Measurements from ENCODE around the gene RTN4R.
A peak's percentile ranks its signal among the peaks of the same experiment; 100 is the strongest.
"Not testable (repeated sequence)": the region's sequence is repeated elsewhere in the genome, so short reads cannot be mapped to it uniquely, and the experiment has no call there.

RTN4R gene

DNA sequence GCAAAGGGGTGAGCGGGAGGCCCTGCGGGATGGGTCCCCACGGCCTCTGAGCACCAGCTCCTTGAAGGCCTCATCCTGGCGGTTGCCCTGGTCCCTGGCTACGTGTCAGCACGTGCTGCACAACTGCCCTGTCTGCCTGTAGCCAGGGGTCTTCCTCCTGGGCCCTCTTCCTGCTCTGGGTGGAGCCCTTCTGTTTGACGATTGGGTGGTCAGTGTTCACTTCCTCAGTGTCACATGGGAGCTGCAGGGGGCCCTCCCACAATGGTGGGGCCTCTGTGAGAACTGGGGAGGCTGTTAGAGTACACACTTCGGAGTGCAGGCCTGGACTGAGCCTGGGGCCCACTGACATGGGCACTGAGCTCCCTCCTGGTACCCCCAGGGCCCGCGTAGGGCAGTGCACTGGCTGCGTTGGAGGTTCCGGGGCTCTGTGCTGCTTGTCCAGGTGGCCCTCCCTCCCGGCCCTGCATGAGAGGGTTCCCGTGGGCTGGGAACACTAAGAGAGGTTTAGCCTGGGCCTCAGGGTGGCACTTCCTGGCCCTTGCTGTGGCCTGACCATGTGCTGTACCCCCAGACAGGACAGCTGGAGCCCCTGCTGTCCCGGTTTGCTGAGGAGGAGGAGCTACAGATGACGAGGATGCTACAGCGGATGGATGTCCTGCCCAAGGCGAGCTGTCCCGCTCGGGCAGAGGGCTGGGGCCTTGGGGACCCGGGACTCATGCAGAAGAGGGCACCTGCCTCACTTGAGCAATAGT, 38.0 kb upstream of the RTN4R start:
- DNase-seq (ENCODE audit: low read depth in 2 of 2): no peak

DNA sequence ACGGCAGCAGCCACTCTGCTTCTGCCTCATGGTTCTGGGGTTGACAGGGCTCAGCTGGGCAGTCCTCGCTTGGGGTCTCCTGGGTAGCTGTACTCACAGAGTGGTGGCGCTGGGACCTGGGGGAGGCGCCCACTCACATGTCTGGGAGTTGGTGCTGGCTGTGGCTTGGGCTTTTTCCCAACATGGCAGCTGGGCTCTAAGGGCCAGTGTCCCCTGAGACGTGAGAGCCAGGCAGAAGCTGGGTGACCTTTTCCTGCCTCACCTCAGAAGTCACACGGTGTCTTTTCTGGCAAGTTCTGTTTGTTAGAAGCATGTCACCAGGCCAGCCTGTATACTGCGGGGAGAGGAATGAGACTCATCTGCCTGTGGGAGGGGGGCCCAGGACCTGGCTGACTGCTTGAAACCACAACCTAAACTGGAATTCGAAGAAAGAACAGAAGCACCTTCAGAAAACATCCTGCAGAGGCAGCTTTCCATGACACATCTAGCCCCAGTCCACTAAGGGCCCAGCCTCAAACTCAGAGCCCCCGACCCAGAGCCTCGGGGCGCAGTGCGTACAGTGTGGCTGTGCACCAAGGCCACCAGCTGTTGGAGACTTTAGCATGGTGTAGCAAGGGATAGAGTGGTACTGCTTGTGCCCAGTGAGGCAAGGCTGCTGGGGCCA, 37.2 kb upstream of the RTN4R start:
- not testable (repeated sequence) for DNase-seq (ENCODE audit: low read depth in 2 of 2)

DNA sequence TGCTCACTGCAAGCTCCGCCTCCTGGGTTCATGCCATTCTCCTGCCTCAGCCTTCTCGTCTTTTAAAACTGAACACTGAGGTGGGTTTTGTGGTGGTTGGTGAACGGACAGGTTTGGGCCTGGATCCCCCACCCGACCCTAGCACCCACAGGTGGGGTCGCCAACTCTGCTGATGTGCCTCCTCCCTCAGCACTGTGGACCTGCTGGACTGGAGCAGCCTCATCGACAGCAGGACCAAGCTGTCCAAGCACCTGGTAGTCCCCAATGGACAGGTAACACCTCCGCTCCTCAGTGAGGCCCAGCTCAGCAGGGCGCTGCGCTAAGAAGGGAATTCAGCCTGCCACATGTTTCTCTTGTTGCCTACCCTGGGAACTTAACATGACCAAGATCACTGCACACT, 36.5 kb upstream of the RTN4R start:
- no peak for DNase-seq (ENCODE audit: low read depth in 2 of 2)

DNA sequence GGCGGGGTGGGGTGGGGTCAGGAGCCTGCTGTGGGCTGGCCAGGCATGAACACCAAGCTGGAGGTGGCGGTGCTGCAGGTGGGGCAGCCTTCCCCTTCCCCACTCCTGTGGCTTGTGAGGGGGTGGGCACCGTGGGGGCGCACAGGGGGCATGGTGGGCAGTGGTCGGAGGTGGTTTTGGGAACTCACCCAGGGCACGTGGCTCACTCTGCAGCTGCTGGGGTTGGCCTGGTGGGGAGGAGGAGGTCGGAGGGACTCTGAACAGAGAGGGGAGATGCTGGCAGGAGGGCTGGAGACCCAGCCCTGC, 35.1 kb upstream of the RTN4R start:
- not testable (repeated sequence) for DNase-seq (ENCODE audit: low read depth in 2 of 2)

- no peak for DNase-seq (ENCODE audit: low read depth in 2 of 2)
These were observed 34.5 kb upstream of the RTN4R start for GRCh38 chr22:20302438-20303228.

GRCh38 chr22:20299746-20300136, 31.6 kb upstream of the RTN4R start:
- no peak for DNase-seq (ENCODE audit: low read depth in 2 of 2)

GRCh38 chr22:20298803-20299745, 31.0 kb upstream of the RTN4R start:
- peak; percentile 80 to 86 for DNase-seq (ENCODE audit: low read depth in 2 of 2)

GRCh38 chr22:20298110-20298802, 30.1 kb upstream of the RTN4R start:
- DNase-seq (ENCODE audit: low read depth in 2 of 2): no peak

DNA sequence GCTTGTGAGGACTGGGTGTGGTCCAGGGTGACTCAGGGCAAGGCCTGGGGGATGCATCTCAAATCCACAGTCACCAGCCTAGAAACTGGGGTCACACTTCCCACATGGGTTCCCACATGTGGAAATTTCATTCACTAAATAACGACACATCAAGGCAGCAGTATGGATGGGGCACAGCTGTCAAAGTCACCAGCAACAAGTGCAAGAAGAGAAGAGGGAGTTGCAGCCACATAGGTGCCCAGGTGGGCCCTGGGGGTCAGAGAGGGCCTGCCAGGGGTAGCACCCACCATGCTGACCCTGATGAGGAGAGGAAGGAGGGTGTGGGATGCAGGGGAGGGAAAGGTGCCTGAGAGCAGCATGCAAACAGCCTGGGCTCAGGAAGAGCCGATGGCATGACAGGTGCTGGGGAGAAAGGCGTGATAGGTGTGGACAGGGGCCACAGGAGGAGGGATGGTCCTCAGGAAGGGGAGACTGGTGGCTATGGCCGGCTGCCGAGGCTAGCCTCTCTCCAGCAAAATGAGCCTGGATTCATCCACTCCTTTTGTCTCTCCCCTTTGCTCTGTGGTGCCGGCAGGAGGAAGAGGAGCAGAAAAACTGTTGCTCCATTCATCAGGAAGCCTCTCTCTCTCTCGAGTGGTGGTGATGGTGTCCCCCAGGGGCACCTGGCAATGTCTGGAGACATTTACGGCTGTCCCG, 29.4 kb upstream of the RTN4R start:
- DNase-seq (ENCODE audit: low read depth in 2 of 2): no peak

DNA sequence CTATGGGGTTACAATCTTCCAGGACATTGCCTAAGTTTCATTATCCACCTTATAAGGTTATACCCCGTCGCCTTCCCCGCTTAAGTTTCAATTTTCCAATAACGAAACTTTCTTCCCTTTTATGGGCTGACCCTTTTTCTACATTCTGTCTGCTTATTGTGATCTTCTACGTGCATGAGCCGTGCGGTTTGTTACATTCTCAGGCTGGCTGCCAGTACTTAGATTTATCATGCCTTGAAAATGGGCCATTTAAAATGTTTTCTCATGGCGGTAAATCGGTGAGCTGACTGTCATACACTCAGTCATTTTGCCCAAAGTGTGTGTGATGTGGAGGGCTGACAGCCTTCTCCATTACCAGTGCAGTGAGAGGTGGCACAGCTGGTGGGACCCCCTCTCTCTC, 28.5 kb upstream of the RTN4R start:
- DNase-seq (ENCODE audit: low read depth in 2 of 2): no peak

- DNase-seq (ENCODE audit: low read depth in 2 of 2): no peak
These were observed 27.3 kb upstream of the RTN4R start for GRCh38 chr22:20295262-20296064.

DNA sequence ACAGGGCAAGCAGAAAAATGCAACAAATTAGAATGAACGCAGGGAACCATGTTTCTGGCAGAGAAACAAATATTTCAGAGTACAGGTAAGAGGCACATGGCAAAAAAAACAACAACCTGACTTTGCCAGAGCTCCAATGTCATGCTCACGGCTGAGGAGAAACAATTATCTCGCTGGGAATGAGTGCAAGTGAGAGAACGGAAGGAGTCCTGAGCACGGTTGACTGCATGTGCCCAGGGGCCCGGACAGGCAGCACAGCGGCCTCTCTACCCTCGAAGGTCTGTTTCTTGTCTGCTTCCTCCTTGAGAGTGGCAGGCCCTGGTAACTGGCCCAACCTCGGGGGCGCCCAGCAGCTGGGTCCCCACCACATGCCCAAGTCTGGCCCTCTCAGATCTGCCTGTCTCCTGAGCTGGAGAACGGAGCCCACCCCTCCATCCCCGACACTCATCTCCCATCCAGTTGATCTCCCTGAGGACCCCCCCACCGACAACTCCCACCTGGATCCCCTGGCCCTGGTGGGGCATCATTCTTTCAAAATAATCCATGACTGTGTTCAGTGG, 24.6 kb upstream of the RTN4R start:
- DNase-seq (ENCODE audit: low read depth in 2 of 2): no peak

- no peak for DNase-seq (ENCODE audit: low read depth in 2 of 2)
These were observed 24.0 kb upstream of the RTN4R start for GRCh38 chr22:20292108-20292507.

GRCh38 chr22:20291604-20292063, 23.5 kb upstream of the RTN4R start:
- DNase-seq (ENCODE audit: low read depth in 2 of 2): no peak

DNA sequence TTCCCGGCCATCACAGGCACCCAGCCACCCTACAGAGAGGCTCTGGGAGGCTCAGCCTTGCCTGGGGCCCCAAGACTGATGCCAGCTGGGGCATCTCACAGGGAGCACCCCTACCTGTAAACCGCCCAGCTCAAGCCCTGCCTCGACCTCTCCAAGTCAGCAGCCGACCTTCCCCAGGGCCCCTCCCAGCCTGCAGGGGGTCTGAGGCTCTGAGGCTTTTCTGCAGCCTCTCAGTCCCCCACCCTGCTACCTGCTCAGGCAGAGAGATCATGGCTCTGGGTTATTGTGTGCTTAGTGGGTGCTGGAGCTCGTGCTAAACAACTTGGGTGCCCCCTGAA, 23.1 kb upstream of the RTN4R start:
- no peak for DNase-seq (ENCODE audit: low read depth in 2 of 2)

DNA sequence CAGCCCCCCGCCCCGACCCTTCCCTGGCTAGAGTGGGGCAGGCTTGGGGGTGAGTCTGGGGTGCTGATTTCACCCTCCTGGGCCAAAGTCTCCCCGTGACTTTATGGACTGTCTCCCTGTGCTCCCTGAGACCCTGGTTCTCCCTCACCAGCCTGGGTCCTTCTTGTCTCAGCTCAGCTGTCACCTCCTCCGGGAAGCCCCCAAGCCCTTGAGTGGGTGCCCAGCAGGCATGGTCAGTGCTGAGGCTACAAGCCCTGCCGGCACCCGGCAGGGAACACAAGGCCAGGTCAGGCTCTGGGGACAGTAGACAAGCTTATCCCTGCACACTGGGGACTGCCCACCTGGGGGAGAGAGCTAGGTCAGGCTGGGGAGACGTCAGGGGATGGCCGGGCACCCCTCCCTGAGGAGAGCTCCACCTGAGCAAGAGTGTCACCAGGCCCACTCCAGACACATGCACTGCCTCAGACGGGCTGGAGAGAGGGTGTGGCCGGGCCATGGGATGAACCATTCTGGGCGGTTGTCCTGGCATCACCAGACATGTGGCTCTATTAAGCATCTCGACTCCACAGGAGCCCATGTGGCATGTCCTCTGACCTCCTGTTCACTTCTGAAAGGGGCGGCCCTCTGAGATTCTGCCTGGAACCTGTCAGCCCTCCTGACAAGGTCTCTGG, 22.6 kb upstream of the RTN4R start:
- DNase-seq (ENCODE audit: low read depth in 2 of 2): no peak

DNA sequence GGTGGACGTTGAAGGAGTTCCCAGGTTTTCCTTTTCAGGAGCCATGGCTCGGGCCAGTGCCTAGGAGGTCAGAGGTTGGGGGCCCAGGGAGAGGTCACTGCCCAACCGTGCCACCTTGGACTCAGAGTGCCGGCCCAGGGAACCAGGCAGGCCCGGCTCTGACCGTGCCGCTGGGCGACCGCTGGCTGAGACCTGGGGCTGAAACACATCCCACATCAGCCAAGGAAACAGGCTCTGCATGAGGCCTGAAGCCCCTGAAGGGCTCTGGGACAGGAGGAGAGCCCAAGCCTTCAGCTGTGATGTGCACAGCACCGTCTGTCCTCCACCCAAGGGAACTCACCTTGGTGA, 21.9 kb upstream of the RTN4R start:
- DNase-seq (ENCODE audit: low read depth in 2 of 2): no peak

GRCh38 chr22:20289182-20290044, 21.3 kb upstream of the RTN4R start:
- not testable (repeated sequence) for DNase-seq (ENCODE audit: low read depth in 2 of 2)

Measured in activated CD8-positive, alpha-beta memory T cell treated with anti-CD3 and anti-CD28 coated beads for 4 hours (primary cell).